Dendritic cell treated with granulocyte-macrophage colony-stimulating factor and Interleukin-4, amounts not matched to agents 40 ng/mL and 50 ng/mL, for 4 days (primary cell): ENCODE measurements around the gene ZNF525.
A peak's percentile ranks its signal among the peaks of the same experiment; 100 is the strongest.
"Not testable (repeated sequence)": the region's sequence is repeated elsewhere in the genome, so short reads cannot be mapped to it uniquely, and the experiment has no call there.

Source experiments
- H3K27ac Mint-ChIP-seq: one replicate; pipeline ENCODE4 v1.8.0; 2022; ENCODE audit warnings: mild to moderate bottlenecking, mixed read lengths
- H3K27me3 Mint-ChIP-seq: one replicate; pipeline ENCODE4 v1.8.0; 2022; ENCODE audit warnings: mild to moderate bottlenecking, mixed read lengths
- H3K36me3 Mint-ChIP-seq: one replicate; pipeline ENCODE4 v1.8.0; 2022; ENCODE audit warnings: low read depth, mixed read lengths
- H3K4me1 Mint-ChIP-seq: one replicate; pipeline ENCODE4 v1.8.0; 2022; ENCODE audit warnings: low read depth, mixed read lengths
- H3K4me3 Mint-ChIP-seq: one replicate; pipeline ENCODE4 v1.8.0; 2022; ENCODE audit warnings: mild to moderate bottlenecking, moderate library complexity, mixed read lengths
- H3K9me3 Mint-ChIP-seq: one replicate; pipeline ENCODE4 v1.8.0; 2022; ENCODE audit warnings: mixed read lengths
- intact Hi-C: fragments of 100-400 bp; cut with micrococcal nuclease; formaldehyde crosslinking; loops from one replicate; pipeline ENCODE4 v1.15.0; 2022

The ZNF525 gene

GRCh38 chr19:53423074-53423473 lies 57.6 kb downstream of the ZNF525 start:
- H3K4me3 Mint-ChIP-seq, H3K4me1 Mint-ChIP-seq, H3K27ac Mint-ChIP-seq, intact Hi-C loops, H3K27me3 Mint-ChIP-seq, H3K36me3 Mint-ChIP-seq: not testable (repeated sequence)
- peaks cover 14% of the 10 kb centered on the region for H3K9me3 Mint-ChIP-seq

- peaks cover 10% of the 10 kb centered on the region for H3K9me3 Mint-ChIP-seq
- intact Hi-C loops, H3K4me1 Mint-ChIP-seq, H3K4me3 Mint-ChIP-seq, H3K27ac Mint-ChIP-seq, H3K27me3 Mint-ChIP-seq, H3K36me3 Mint-ChIP-seq: not testable (repeated sequence)
These were observed 58.2 kb downstream of the ZNF525 start for GRCh38 chr19:53423680-53424079.

DNA sequence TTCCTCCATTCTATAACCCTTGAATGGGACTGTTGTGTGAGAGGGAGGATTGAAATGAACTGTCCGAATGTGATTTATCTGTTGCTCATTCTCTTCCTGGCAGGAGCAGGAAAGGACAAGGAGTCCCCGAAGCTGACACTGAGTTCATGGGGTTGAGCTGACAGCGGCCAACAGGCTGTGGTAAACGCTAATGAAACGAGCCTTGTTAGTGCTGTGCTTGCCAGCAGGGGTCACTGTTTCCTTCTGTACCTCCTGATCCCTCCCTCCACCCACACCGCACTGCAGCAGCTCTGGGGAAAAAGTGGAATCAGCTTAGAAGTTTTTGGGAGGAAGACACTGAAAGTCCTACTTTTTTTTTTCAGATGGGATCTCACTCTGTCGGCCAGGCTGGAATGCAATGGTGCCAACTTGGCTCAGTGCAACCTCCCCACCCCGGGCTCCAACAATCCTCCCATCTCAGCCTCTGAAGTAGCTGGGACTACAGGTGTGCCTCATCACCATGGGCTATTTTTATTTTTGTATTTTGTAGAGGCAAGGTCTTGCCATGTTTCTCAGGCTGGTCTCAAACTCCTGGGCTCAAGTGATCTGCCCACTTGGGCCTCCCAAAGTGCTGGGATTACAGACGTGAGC lies 59.6 kb downstream of the ZNF525 start:
- no peaks in the 10 kb centered on the region for H3K4me1 Mint-ChIP-seq
- intact Hi-C loops, result no loop called here
- H3K4me3 Mint-ChIP-seq, result no peak overlapping the region
- H3K36me3 Mint-ChIP-seq, result no peaks in the 10 kb centered on the region
- no peaks in the 10 kb centered on the region for H3K9me3 Mint-ChIP-seq
- no peak overlapping the region for H3K27ac Mint-ChIP-seq
- peaks cover 2% of the 10 kb centered on the region for H3K27me3 Mint-ChIP-seq

DNA sequence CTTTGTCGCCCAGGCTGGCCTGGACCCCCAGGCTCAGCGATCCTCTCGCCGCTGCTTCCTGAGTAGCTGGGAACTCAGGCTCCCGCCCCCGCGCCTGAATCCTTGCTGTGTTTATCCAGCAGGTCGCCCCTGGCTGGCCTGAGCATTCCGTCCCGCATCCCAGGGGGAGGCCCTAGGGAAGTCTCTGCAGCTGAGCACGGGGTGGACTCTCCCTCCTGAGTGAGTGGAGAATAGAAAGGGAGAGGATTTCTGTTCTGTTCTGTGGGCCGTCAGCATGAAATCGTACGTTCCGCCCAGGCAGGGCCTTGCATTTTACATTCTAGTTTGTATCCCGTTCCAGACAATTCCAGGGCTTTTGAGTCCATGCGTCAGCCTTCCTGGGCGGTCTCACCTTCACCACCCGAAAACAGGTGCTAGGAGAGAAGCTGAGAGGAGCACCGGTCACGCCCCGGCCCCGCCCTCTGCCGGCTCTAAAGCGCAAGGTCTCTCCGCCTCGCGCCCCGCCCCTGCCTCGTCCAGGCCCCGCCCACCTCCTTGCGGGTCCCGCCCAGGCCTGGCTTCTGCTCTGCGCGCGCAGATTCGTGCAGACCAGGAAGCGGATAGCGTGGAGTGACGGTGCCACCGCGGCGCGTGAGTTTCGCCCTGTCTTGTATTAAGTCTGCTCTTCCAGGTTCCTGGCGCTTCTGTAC lies 66.0 kb downstream of the ZNF525 start, which contains the start of gene ZNF761:
TSS of gene ZNF761 (plus strand) at position 586 of the 689 bp plus-strand sequence. CDS start 15,285 bp downstream, outside the sequence.
- H3K9me3 Mint-ChIP-seq, result peaks cover 21% of the 10 kb centered on the region
- H3K27me3 Mint-ChIP-seq, result peaks cover 5% of the 10 kb centered on the region
- intact Hi-C loops, result loop anchor here (5.0 kb wide), 2 partner anchors 36 to 91 kb away; partner anchors contain the start of gene ZNF813
- peak within 1 kb of the TSS; percentile 96 for H3K27ac Mint-ChIP-seq
- peak within 1 kb of the TSS; percentile 90 for H3K4me3 Mint-ChIP-seq
- H3K36me3 Mint-ChIP-seq, result peaks cover 52% of the 10 kb centered on the region
- H3K4me1 Mint-ChIP-seq, result peaks cover 16% of the 10 kb centered on the region

GRCh38 chr19:53432088-53432661 lies 66.7 kb downstream of the ZNF525 start:
- H3K9me3 Mint-ChIP-seq, result peaks cover 28% of the 10 kb centered on the region
- H3K27me3 Mint-ChIP-seq, result peaks cover 5% of the 10 kb centered on the region
- H3K4me3 Mint-ChIP-seq, result peak overlapping the region; percentile 90
- peaks cover 59% of the 10 kb centered on the region for H3K36me3 Mint-ChIP-seq
- H3K27ac Mint-ChIP-seq, result peak overlapping the region; percentile 96
- intact Hi-C loops, result loop anchor here (5.0 kb wide), 2 partner anchors 35 to 90 kb away; partner anchors contain the start of gene ZNF813
- peaks cover 16% of the 10 kb centered on the region for H3K4me1 Mint-ChIP-seq
